OCI-LY1 (cell line): Measurements from ENCODE around the gene PUM2.

Source experiments
- EZH2 ChIP-seq: fragments of 200-600 bp; sonication (generic), shearing (Covaris generic); IDR thresholded peaks from 2 replicates; pipeline ENCODE4 v1.8.0; 2017; ENCODE audit warnings: borderline replicate concordance, mixed run types, mild to moderate bottlenecking, antibody characterized with exemption, low read length, moderate library complexity, mixed read lengths
- TF ChIP-seq, protein P1 (sequence below): fragments of 200-600 bp; sonication (generic), shearing (Covaris generic); IDR thresholded peaks from 2 replicates; pipeline ENCODE4 v1.5.1; 2017; ENCODE audit warnings: mild to moderate bottlenecking, antibody characterized with exemption, low read length, moderate library complexity, mixed read lengths

DNA sequence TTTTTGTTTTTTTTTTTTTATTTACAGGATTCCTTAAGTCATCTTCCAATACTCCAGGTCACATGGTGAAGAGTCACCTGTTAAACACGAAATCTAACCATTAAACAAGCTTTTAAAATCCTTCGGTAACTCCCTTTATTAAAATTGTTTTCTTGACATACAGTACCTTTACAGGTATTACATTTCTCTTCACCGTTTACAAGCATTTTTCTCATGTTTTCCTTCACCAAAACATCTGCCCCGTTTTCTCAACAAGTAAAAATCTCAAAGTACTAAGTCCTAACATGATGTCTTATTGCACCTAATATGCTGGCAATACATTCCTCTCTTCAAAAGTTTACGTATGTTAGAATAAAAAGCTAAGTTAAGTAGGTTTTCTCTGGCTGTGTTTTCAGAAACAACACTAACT is 1.1 kb downstream of the PUM2 start:
- TF ChIP-seq, protein P1, sequence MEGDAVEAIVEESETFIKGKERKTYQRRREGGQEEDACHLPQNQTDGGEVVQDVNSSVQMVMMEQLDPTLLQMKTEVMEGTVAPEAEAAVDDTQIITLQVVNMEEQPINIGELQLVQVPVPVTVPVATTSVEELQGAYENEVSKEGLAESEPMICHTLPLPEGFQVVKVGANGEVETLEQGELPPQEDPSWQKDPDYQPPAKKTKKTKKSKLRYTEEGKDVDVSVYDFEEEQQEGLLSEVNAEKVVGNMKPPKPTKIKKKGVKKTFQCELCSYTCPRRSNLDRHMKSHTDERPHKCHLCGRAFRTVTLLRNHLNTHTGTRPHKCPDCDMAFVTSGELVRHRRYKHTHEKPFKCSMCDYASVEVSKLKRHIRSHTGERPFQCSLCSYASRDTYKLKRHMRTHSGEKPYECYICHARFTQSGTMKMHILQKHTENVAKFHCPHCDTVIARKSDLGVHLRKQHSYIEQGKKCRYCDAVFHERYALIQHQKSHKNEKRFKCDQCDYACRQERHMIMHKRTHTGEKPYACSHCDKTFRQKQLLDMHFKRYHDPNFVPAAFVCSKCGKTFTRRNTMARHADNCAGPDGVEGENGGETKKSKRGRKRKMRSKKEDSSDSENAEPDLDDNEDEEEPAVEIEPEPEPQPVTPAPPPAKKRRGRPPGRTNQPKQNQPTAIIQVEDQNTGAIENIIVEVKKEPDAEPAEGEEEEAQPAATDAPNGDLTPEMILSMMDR, result no peak
- no peak for TF ChIP-seq EZH2
